Right cardiac atrium (tissue), 5 donors: Measurements from ENCODE around the gene COX14. TPM values are rescaled to one million over a fixed set of nuclear protein-coding genes. Genes with fewer than 3 reads are reported as not detected.

Experiments used
- ATAC-seq, 2 donors: fragments of 200-7000 bp; cut with Tn5 transposase; one replicate each; pipeline versions ENCODE4 v1.8.0 to v1.9.1; 2020; ENCODE audit warnings: moderate library complexity in 2 of 2, mild to moderate bottlenecking in 1 of 2
- DNase-seq, 3 donors: peaks; one replicate each; pipeline ENCODE4 v3.0.0-alpha.2; 2020
- H3K27ac ChIP-seq: one replicate; pipeline ENCODE4 v1.5.1; 2013; ENCODE audit warnings: mild to moderate bottlenecking, low read length, control low read depth, moderate library complexity
- H3K27me3 ChIP-seq: one replicate; pipeline ENCODE4 v1.6.1; 2013; ENCODE audit not compliant: control insufficient read depth, insufficient read depth
- H3K4me1 ChIP-seq: one replicate; pipeline ENCODE4 v1.6.1; 2013; ENCODE audit warnings: low read length; ENCODE audit not compliant: control insufficient read depth, insufficient read depth
- H3K4me3 ChIP-seq: one replicate; pipeline ENCODE4 v1.5.1; 2013; ENCODE audit warnings: low read length, control low read depth
- H3K9me3 ChIP-seq: one replicate; pipeline ENCODE4 v1.6.1; 2013; ENCODE audit warnings: low read length; ENCODE audit not compliant: control insufficient read depth
- WGBS: extraction: QIAGEN DNeasy Blood & Tissue Kit; methylation state at CpG from one replicate; pipeline ENCODE4 v1.1.7; 2013; 5-methylcytosine and 5-hydroxymethylcytosine counted together
- intact Hi-C, 4 donors: fragments of 100-400 bp; cut with DNase I; formaldehyde crosslinking; loops; one replicate each; pipeline versions ENCODE4 v1.11.0 to v1.14.0; 2022 to 2023
- polyA plus RNA-seq: library from polyadenylated mRNA; stranded (reverse); fragments of 200-250 nt; gene quantifications from one replicate; pipeline ENCODE4 v1.2.3, GENCODE V29; 2013
- total RNA-seq, 4 donors: library from RNA; stranded (reverse); fragmentation: NEBNext Ultra II Directional; extraction: Animal tissue kit (Norgen Biotek cat#: 25700); gene quantifications; one replicate each; pipeline ENCODE4 v1.2.1, GENCODE V29; 2021
- donor health status: healthy with polysubstance abuse.
- donor health status: DM: no; HTN: yes; CAD: no.
- donor health status: DM: no; HTN: no; CAD: no.
- donor health status: DM: no; HTN: yes; CAD: no; lungs with severe emphysema.
- donor health status: DM: yes; HTN: yes; CAD: no.

Gene COX14
- total and polyA plus RNA-seq, 5 donors = 141 to 258 (median 191) TPM

GRCh38 chr12:50109319-50109718, 2.7 kb upstream of the COX14 start:
- no peak for DNase-seq
- Histone ChIP-seq H3K4me3 (no peak overlapping the region), H3K4me1 (peaks cover 4% of the 10 kb centered on the region), H3K27me3 (no peaks in the 10 kb centered on the region), H3K9me3 (no peaks in the 10 kb centered on the region), H3K27ac (peak overlapping the region; percentile 94)
- 95% methylated on average over 3 of the region's 3 CpGs for WGBS
- intact Hi-C loops = no loop called here
- ATAC-seq = no peak

GRCh38 chr12:50110127-50110761, 1.8 kb upstream of the COX14 start:
- peak overlapping the region; percentile 94 for H3K27ac ChIP-seq
- 40% methylated on average over 8 of the region's 8 CpGs for WGBS
- H3K4me3 ChIP-seq = no peak overlapping the region
- intact Hi-C loops = loop anchor here in 1 of 4 donors (10.0 kb wide), 1 partner anchor 55 kb away; the partner anchor contains the start of gene CERS5
- H3K4me1 ChIP-seq = peaks cover 3% of the 10 kb centered on the region
- H3K27me3 ChIP-seq = no peaks in the 10 kb centered on the region
- DNase-seq = peak; percentile 57 to 72 (median 69)
- peak; percentile 0 to 1 for ATAC-seq
- no peaks in the 10 kb centered on the region for H3K9me3 ChIP-seq

GRCh38 chr12:50110762-50111351, 1.2 kb upstream of the COX14 start:
- H3K9me3 ChIP-seq = no peaks in the 10 kb centered on the region
- intact Hi-C loops = loop anchor here in 1 of 4 donors (10.0 kb wide), 1 partner anchor 54 kb away; the partner anchor contains the start of gene CERS5
- H3K4me1 ChIP-seq = peaks cover 2% of the 10 kb centered on the region
- H3K27ac ChIP-seq = peak overlapping the region; percentile 94
- ATAC-seq (peak; percentile 31 to 50), DNase-seq (peak; percentile 69 to 87 (median 85))
- 30% methylated on average over 7 of the region's 7 CpGs for WGBS
- H3K4me3 ChIP-seq = no peak overlapping the region
- no peaks in the 10 kb centered on the region for H3K27me3 ChIP-seq

GRCh38 chr12:50111395-50111692, 692 bp upstream of the COX14 start:
- ATAC-seq = peak; percentile 2 to 3
- H3K4me1 ChIP-seq = peaks cover 2% of the 10 kb centered on the region
- DNase-seq = no peak
- H3K27ac ChIP-seq = peak overlapping the region; percentile 94
- 6% methylated on average over 19 of the region's 19 CpGs for whole genome bisulfite sequencing
- no peaks in the 10 kb centered on the region for H3K9me3 ChIP-seq
- intact Hi-C loops = loop anchor here in 1 of 4 donors (10.0 kb wide), 1 partner anchor 53 kb away; the partner anchor contains the start of gene CERS5
- H3K4me3 ChIP-seq = peak overlapping the region; percentile 9
- no peaks in the 10 kb centered on the region for H3K27me3 ChIP-seq

GRCh38 chr12:50112456-50113218, 601 bp downstream of the COX14 start:
- Histone ChIP-seq H3K27ac (peak overlapping the region; percentile 93), H3K4me3 (peak overlapping the region; percentile 73), H3K4me1 (peaks cover 2% of the 10 kb centered on the region), H3K9me3 (no peaks in the 10 kb centered on the region), H3K27me3 (no peaks in the 10 kb centered on the region)
- intact Hi-C loops = loop anchor here in 1 of 4 donors (10.0 kb wide), 1 partner anchor 52 kb away; the partner anchor contains the start of gene CERS5
- 21% methylated on average over 26 of the region's 26 CpGs for WGBS
- DNase-seq = no peak
- ATAC-seq = peak; percentile 1 to 8

- ATAC-seq = peak; percentile 42 to 63
- no peaks in the 10 kb centered on the region for H3K9me3 ChIP-seq
- H3K27me3 ChIP-seq = no peaks in the 10 kb centered on the region
- H3K4me3 ChIP-seq = no peak overlapping the region
- no peak for DNase-seq
- H3K27ac ChIP-seq = peak overlapping the region; percentile 38
- intact Hi-C loops = loop anchor here in 1 of 4 donors (10.0 kb wide), 1 partner anchor 48 kb away; the partner anchor contains the start of gene CERS5
- WGBS = 75% methylated on average over 6 of the region's 6 CpGs
- no peaks in the 10 kb centered on the region for H3K4me1 ChIP-seq
Measured at GRCh38 chr12:50117057-50117622, 5.1 kb downstream of the COX14 start.

GRCh38 chr12:50119387-50119786, 7.4 kb downstream of the COX14 start:
- Histone ChIP-seq H3K4me1 (no peaks in the 10 kb centered on the region), H3K27me3 (no peaks in the 10 kb centered on the region), H3K9me3 (no peaks in the 10 kb centered on the region), H3K4me3 (no peak overlapping the region), H3K27ac (no peak overlapping the region)
- WGBS = 100% methylated on average over 2 of the region's 2 CpGs
- ATAC-seq (no peak), DNase-seq (no peak)
- intact Hi-C loops = loop anchor here in 1 of 4 donors (10.0 kb wide), 1 partner anchor 45 kb away; the partner anchor contains the start of gene CERS5

- Histone ChIP-seq H3K4me1 (no peaks in the 10 kb centered on the region), H3K27ac (no peak overlapping the region), H3K4me3 (no peak overlapping the region), H3K9me3 (no peaks in the 10 kb centered on the region), H3K27me3 (no peaks in the 10 kb centered on the region)
- ATAC-seq = no peak
- intact Hi-C loops = no loop called here
- WGBS = 89% methylated on average over 3 of the region's 3 CpGs
- DNase-seq = no peak
Measured at GRCh38 chr12:50120521-50120920, 8.5 kb downstream of the COX14 start.

GRCh38 chr12:50120953-50121352, 8.9 kb downstream of the COX14 start:
- ATAC-seq (no peak), DNase-seq (no peak)
- intact Hi-C loops = no loop called here
- no peaks in the 10 kb centered on the region for H3K4me1 ChIP-seq
- H3K27me3 ChIP-seq = no peaks in the 10 kb centered on the region
- H3K27ac ChIP-seq = no peak overlapping the region
- H3K4me3 ChIP-seq = no peak overlapping the region
- no peaks in the 10 kb centered on the region for H3K9me3 ChIP-seq
- 94% methylated on average over 3 of the region's 3 CpGs for WGBS

GRCh38 chr12:50121641-50122040, 9.6 kb downstream of the COX14 start:
- intact Hi-C loops = no loop called here
- no peaks in the 10 kb centered on the region for H3K27me3 ChIP-seq
- DNase-seq = no peak
- H3K4me1 ChIP-seq = no peaks in the 10 kb centered on the region
- no peak overlapping the region for H3K4me3 ChIP-seq
- no peak overlapping the region for H3K27ac ChIP-seq
- H3K9me3 ChIP-seq = no peaks in the 10 kb centered on the region
- ATAC-seq = no peak
- 87% methylated on average over 5 of the region's 5 CpGs for WGBS

GRCh38 chr12:50123203-50123602, 11.2 kb downstream of the COX14 start:
- 75% methylated on average over 2 of the region's 2 CpGs for WGBS
- no peaks in the 10 kb centered on the region for H3K27me3 ChIP-seq
- no peak for DNase-seq
- H3K9me3 ChIP-seq = no peaks in the 10 kb centered on the region
- no peak overlapping the region for H3K27ac ChIP-seq
- intact Hi-C loops = no loop called here
- no peak overlapping the region for H3K4me3 ChIP-seq
- ATAC-seq = no peak
- H3K4me1 ChIP-seq = peaks cover 3% of the 10 kb centered on the region
